Activated T-cell treated with anti-CD3 and anti-CD28 coated beads for 1 hour (primary cell): ENCODE measurements around the gene PRICKLE1.

Source experiments
- DNase-seq: peaks from one replicate; pipeline ENCODE4 v3.0.0-alpha.2; 2020; ENCODE audit warnings: low read depth

PRICKLE1 gene

GRCh38 chr12:42589465-42590329 is at the start of gene PRICKLE1:
TSS of gene PRICKLE1 (minus strand) at chr12:42589746. CDS start at chr12:42472516, 117,230 bp downstream.
- DNase-seq: no peak

GRCh38 chr12:42638697-42639096 is 49.2 kb upstream of the PRICKLE1 start:
- DNase-seq: no peak

DNA sequence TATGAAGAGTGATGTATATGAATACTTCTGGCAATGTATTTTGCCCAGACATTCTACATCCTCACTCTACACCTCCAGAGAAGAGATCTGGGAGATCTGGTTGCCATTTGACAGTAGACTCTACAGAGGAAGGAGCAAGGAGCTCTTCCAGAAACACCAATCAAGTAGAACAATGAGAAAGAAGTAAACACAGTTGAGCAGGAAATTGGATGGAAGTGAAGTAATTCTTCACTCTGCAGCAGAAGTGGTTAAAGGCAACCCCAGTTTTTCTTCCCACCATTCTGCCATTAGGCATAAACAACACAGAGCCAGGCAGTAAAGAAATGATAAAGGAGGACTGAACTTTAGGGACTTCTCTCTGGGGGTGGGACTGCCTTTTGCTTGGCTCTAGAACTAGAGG is 48.5 kb upstream of the PRICKLE1 start:
- DNase-seq: no peak

GRCh38 chr12:42636993-42637392 is 47.4 kb upstream of the PRICKLE1 start:
- no peak for DNase-seq

DNA sequence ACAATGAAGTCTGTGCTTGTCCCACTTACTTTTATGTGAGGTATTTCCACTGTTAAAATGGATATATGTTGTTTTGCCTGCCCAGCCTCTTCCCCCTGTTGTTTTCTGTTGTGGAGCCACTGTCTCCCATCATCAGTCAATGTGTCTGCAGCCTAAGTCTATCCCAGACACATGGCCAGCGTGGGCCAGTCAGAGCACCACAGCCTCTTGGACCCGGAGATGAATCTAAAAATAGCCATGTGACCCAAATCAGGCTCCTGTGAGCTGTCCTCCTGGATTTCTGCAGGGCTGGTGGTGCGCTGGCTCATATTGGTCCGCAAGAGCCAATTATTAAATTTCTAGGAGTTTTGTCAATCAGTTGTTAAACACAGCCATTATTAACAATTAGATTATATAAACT is 44.0 kb upstream of the PRICKLE1 start:
- no peak for DNase-seq

DNA sequence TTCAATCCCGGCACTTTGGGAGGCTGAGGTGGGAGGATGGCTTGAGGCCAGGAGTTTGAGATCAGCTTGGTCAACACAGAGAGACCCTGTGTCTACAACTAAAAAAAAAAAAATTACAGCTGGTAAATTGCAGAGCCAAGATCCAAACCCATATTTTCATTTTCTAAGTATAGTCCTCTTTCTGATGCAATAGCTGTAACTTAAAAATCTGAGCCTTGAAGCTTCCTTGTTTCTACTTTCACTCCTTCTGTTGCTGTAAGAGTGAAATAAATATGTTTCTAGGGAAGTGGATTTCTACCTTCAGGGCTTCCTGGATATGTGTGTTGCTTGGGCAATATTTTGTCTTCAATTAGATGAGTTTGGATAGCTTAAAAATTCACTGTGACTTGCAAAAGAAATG is 42.0 kb upstream of the PRICKLE1 start:
- DNase-seq: no peak

GRCh38 chr12:42630314-42630713 is 40.8 kb upstream of the PRICKLE1 start:
- DNase-seq: no peak

- DNase-seq: no peak
Observed at GRCh38 chr12:42627151-42627550, 37.6 kb upstream of the PRICKLE1 start.

DNA sequence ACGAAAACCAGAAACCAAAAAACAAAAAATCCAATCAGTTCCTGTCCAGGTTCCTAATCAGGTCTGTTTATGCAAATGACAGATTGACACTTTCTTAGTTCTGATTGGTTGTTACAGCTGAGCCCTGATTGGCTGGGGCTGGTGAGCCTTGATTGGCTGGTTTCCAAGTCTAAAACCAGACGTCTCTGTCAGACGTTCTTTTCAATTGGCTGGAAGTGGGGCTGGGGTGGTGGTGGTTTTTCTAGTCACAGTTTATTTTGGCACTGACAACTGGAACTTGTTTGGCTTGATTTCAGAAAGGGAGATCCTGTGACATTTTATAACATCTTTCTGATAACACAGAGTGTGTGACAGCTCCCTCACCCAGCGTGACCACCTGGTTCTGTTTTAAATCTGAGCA is 36.1 kb upstream of the PRICKLE1 start:
- no peak for DNase-seq

GRCh38 chr12:42617622-42618021 is 28.1 kb upstream of the PRICKLE1 start:
- no peak for DNase-seq

GRCh38 chr12:42615006-42615405 is 25.5 kb upstream of the PRICKLE1 start:
- DNase-seq: no peak

DNA sequence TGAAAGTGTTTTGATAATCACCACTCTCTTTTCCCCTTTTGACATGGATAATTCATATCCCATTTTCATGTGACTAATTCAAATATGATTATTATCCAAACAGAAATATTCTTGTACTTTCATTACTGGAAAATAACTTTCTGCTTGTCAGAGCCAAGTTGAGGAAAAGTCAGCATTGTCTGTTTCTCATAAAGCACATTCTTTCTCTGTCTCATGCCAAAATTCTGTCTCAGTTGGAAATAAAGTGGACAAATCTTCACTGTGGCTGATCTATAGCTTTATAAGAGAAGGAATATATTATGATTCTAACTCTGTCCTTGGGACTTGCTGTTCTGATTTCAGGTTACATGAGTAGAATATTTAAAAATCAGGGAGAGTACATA is 22.7 kb upstream of the PRICKLE1 start:
- DNase-seq: no peak

- DNase-seq: no peak
Observed at GRCh38 chr12:42611571-42612230, 22.2 kb upstream of the PRICKLE1 start.

DNA sequence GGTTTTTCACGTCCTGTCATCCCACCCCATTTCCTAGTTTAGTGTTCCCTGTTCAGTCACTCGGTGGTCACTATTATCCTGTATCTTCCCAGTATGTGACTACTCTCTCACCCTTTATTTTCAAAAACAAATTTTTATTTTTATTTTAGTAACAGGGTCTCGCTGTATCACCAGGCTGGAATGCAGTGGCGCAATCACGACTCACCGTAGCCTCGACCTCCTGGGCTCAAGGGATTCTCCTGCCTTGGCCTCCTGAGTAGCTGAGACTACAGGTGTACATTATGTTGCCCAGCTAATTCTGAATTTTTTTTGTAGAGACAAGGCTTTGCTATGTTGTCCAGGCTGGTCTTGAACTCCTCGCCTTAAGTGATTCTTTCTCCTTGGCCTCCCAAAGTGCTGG is 20.1 kb upstream of the PRICKLE1 start:
- no peak for DNase-seq

GRCh38 chr12:42608196-42608825 is 18.8 kb upstream of the PRICKLE1 start:
- DNase-seq: no peak

GRCh38 chr12:42607584-42608058 is 18.1 kb upstream of the PRICKLE1 start:
- no peak for DNase-seq

DNA sequence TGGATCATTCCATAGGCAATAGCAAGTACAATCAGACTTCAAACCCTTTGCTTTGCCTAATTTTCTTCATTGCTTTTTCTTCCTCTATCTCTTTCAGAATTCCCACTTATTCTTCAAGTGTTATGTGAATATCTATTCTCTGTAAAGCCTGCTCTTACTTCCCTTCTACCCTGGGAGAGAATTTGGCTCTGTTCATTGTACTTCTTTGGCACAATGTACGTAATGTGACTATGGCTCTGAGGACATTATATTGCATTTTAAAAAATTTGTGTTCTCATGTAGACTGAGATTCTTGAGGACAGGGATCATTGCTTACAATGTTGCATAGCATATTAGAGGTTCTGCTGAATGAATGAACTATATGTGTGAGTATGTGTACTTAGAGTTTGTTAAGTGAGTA is 16.9 kb upstream of the PRICKLE1 start:
- no peak for DNase-seq

DNA sequence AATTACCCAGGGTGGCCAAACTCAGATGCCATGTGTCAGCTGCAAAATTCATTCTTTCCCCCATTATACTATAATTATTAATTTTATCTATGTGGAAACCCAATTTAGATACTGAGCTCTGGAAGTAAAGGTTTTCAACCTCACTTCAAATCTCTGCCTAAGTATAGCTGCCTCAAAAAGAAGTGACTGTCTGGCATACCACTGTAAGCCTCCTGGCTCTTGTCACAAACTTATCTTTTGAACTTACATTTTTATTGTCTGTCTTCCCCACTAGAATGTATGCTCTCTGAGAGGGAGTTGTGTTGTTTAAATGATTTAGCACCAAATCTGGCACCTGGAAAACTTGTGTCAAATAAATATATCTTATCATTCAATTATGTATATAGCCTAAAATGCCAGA is 16.1 kb upstream of the PRICKLE1 start:
- no peak for DNase-seq

DNA sequence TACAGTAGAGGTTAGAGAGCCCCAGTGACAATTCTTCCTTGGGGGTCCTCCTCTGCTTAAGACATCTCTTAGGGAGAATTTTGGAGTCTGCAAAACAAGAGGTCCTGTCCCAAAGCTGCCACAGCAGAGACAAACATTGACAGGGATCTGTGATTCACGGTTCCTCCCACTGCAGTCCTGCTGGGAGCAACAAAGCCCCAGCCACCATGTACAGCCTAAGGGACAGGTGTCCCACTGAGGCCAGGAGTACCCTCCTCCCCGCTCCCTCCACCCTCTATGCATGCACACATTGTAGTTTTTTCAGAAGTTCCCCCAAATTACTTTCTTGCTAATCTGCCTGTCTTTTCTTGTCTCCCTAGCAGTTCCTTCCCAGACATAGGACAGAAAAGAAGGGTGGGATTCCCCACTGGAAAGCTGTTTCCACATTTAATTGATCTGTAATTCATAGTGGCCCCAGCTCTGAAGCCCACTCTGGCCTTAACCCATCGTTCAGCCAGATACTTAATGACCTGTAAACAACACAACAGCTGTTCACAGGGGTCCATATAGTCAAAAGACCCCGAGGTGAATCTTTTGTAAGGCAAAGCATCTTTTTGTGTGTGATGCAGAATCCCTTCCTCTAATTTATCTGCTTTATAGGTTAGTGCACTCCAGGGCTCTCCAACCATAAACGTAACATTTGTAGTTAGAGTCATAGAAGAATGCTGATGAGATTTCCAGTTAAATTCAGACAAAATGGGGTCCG is 13.9 kb upstream of the PRICKLE1 start:
- DNase-seq: no peak

DNA sequence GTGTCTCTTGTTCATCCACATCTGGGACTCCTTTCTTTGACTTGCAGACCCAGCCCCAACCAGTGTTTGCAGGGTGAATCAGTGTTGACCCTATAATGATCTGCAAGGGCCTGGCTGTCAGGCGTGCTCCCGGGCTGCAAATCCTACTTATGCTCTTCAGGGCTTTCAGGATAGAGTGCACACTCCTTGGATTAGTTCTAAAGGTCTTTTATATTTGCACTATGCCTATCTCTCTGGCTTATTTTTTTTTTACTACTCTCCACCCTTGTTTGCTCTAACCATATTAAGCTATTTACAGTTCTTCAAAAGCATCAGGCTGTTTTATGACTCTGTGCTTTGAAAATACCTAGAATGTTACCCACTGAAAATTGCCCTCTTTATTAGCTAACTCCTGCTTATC is 4.3 kb upstream of the PRICKLE1 start:
- no peak for DNase-seq

GRCh38 chr12:42590330-42590934 is 886 bp upstream of the PRICKLE1 start:
- DNase-seq: no peak
